ENCODE measurements around the gene TTPAL.

Gene TTPAL

GRCh38 chr20:44488551-44488950 lies 12.9 kb downstream of the TTPAL start:
- no peak for DNase-seq (ENCODE audit: low read depth)
- no peak overlapping the region for H3K4me3 ChIP-seq (ENCODE audit: low read length)
- TF ChIP-seq CTCF (IDR thresholded peaks at IDR 0.05; ENCODE audit: insufficient read depth, low read depth, low read length, missing control alignments) = no peak

- no peak overlapping the region for H3K4me3 ChIP-seq (ENCODE audit: low read length)
- no peak for TF ChIP-seq CTCF (IDR thresholded peaks at IDR 0.05; ENCODE audit: insufficient read depth, low read depth, low read length, missing control alignments)
- no peak for DNase-seq (ENCODE audit: low read depth)
These were observed 13.5 kb downstream of the TTPAL start for GRCh38 chr20:44489223-44489622.

GRCh38 chr20:44489931-44490330 lies 14.3 kb downstream of the TTPAL start:
- no peak for DNase-seq (ENCODE audit: low read depth)
- TF ChIP-seq CTCF (IDR thresholded peaks at IDR 0.05; ENCODE audit: insufficient read depth, low read depth, low read length, missing control alignments) = no peak
- no peak overlapping the region for H3K4me3 ChIP-seq (ENCODE audit: low read length)

- DNase-seq (ENCODE audit: low read depth) = peak; percentile 41
- no peak overlapping the region for H3K4me3 ChIP-seq (ENCODE audit: low read length)
- no peak for TF ChIP-seq CTCF (IDR thresholded peaks at IDR 0.05; ENCODE audit: insufficient read depth, low read depth, low read length, missing control alignments)
These were observed 16.1 kb downstream of the TTPAL start for GRCh38 chr20:44491635-44492395.

GRCh38 chr20:44494266-44494665 lies 18.6 kb downstream of the TTPAL start:
- no peak for DNase-seq (ENCODE audit: low read depth)
- no peak for TF ChIP-seq CTCF (IDR thresholded peaks at IDR 0.05; ENCODE audit: insufficient read depth, low read depth, low read length, missing control alignments)
- no peak overlapping the region for H3K4me3 ChIP-seq (ENCODE audit: low read length)

- TF ChIP-seq CTCF (IDR thresholded peaks at IDR 0.05; ENCODE audit: insufficient read depth, low read depth, low read length, missing control alignments) = no peak
- DNase-seq (ENCODE audit: low read depth) = no peak
- no peak overlapping the region for H3K4me3 ChIP-seq (ENCODE audit: low read length)
These were observed 19.0 kb downstream of the TTPAL start for GRCh38 chr20:44494681-44495080.

- H3K4me3 ChIP-seq (ENCODE audit: low read length) = no peak overlapping the region
- DNase-seq (ENCODE audit: low read depth) = peak; percentile 94
These were observed 19.6 kb downstream of the TTPAL start for GRCh38 chr20:44495257-44495656.

More at GRCh38 chr20:44495257-44495656, 19.6 kb downstream of the TTPAL start:
- TF ChIP-seq CTCF (IDR thresholded peaks at IDR 0.05; ENCODE audit: insufficient read depth, low read depth, low read length, missing control alignments) = no peak

Measured in epithelial cell of esophagus (primary cell).